Stimulated activated CD4-positive, alpha-beta T cell treated with anti-CD3 and anti-CD28 coated beads, Interleukin-2, amount 100 ng/mL, for 48 hours (primary cell): ENCODE measurements around the gene NOS1.

Source experiments
- DNase-seq, 2 donors: peaks; one replicate each; pipeline ENCODE4 v3.0.0-alpha.2; 2020

NOS1 gene

GRCh38 chr12:117166107-117166506 lies 195.3 kb downstream of the NOS1 start:
- no peak for DNase-seq

DNA sequence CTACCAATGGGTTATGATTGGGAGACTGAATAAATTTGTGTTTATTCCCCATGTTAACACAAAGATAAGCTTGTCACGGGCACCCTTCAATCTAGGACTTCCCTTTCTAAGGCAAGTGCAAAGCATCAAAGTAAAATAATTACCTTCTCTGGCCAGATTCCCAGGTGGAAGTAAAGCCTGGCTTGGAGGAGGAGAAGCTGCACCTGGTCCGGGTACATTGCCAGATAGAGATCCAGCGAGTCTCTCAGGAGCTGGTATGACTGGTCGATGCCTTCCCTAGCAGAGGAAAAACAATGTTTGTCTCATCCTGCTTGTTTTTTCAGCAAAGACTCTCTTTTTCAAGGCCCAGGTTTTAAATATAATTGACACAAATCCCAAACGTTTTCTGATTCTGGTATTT lies 196.1 kb downstream of the NOS1 start:
- no peak for DNase-seq

- no peak for DNase-seq
Observed at GRCh38 chr12:117162633-117163032, 198.8 kb downstream of the NOS1 start.

DNA sequence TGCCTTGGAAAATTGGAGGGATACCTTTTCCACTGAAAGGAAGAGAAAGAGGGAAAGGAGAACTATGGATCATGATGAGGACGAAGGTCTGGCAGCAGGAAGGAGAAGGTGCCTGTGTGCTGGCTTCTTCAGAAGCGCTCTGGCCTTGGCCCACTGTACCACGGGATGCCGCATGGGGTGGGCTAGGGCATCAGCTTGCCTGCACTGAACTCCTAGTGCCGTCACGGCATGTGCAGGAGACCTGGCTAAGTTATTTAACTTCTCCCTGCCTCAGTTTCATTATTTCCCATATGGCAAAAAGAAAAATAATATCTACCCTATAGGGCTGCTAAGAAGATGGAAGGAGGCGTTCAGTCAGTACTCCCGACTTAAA lies 199.3 kb downstream of the NOS1 start:
- no peak for DNase-seq

GRCh38 chr12:117161460-117162166 lies 199.8 kb downstream of the NOS1 start:
- no peak for DNase-seq

DNA sequence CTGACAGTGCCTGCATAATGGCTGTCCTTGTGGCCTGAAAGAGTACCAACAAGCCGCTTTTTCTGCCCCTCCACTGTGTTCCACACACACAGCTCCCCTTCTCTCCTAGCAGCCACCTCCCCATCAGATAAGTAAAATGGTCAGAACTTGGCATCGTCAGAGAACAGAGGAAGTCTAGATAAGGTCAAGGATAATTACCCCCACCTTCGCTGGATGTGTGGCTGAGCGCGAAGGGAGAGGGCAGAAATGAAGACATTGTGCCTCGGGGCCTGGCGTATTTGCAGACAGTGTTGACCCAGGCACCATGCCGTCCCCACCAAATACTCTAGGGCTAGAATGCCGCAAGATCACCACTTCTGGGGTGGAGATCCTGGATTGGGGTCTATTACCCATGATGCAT lies 201.8 kb downstream of the NOS1 start:
- no peak for DNase-seq

- DNase-seq, result no peak
Observed at GRCh38 chr12:117158911-117159553, 202.4 kb downstream of the NOS1 start.
